Astrocyte (in vitro differentiated cells and primary cell): ENCODE data around the gene TSC22D1. TPM values are rescaled to one million over a fixed set of nuclear protein-coding genes. Genes with fewer than 3 reads are reported as not detected.
A peak's percentile ranks its signal among the peaks of the same experiment; 100 is the strongest.

ENCODE experiments used
- DNase-seq: peaks from one replicate; pipeline ENCODE4 v3.0.0-alpha.2; 2010; ENCODE audit warnings: low read depth
- FAIRE-seq: peaks from 2 replicates; lab custom pipeline; 2011; peaks lifted over from hg19 to GRCh38; lab: Jason Lieb, UNC
- H2AFZ ChIP-seq: 2 replicates; pipeline ENCODE4 v1.6.0; 2012; ENCODE audit warnings: low read depth, low read length, inconsistent platforms
- H3K27ac ChIP-seq: 2 replicates; pipeline ENCODE4 v1.5.1; 2011; ENCODE audit warnings: low read depth, low read length, inconsistent platforms
- H3K27me3 ChIP-seq: 2 replicates; pipeline ENCODE4 v1.6.0; 2011; ENCODE audit warnings: low read length, inconsistent platforms; ENCODE audit not compliant: insufficient read depth
- H3K36me3 ChIP-seq: 2 replicates; pipeline ENCODE4 v1.5.1; 2011; ENCODE audit warnings: low read length, inconsistent platforms; ENCODE audit not compliant: insufficient read depth
- H3K4me1 ChIP-seq: 2 replicates; pipeline ENCODE4 v1.5.1; 2011; ENCODE audit warnings: low read length, inconsistent platforms; ENCODE audit not compliant: insufficient read depth
- H3K4me2 ChIP-seq: 2 replicates; pipeline ENCODE4 v1.6.0; 2012; ENCODE audit warnings: low read length, inconsistent platforms
- H3K4me3 ChIP-seq: 2 replicates; pipeline ENCODE4 v1.5.1; 2011; ENCODE audit warnings: low read depth, mild to moderate bottlenecking, low read length, inconsistent platforms; ENCODE audit not compliant: insufficient read depth
- H3K79me2 ChIP-seq: 2 replicates; pipeline ENCODE4 v1.6.0; 2012; ENCODE audit warnings: mild to moderate bottlenecking, low read length, inconsistent platforms; ENCODE audit not compliant: insufficient read depth
- H3K9ac ChIP-seq: 2 replicates; pipeline ENCODE4 v1.6.0; 2012; ENCODE audit warnings: mild to moderate bottlenecking, low read length, inconsistent platforms
- H3K9me3 ChIP-seq: 2 replicates; pipeline ENCODE4 v1.5.1; 2012; ENCODE audit warnings: low read depth, mild to moderate bottlenecking, low read length, inconsistent platforms; ENCODE audit not compliant: insufficient read depth
- H4K20me1 ChIP-seq: 2 replicates; pipeline ENCODE4 v1.6.0; 2012; ENCODE audit warnings: low read length, inconsistent platforms; ENCODE audit not compliant: insufficient read depth
- H3K27ac Mint-ChIP-seq: one replicate; pipeline ENCODE4 v1.8.0; 2021; ENCODE audit warnings: mild to moderate bottlenecking, mixed read lengths; ENCODE audit not compliant: unreplicated experiment
- H3K27me3 Mint-ChIP-seq: one replicate; pipeline ENCODE4 v1.8.0; 2021; ENCODE audit warnings: low read depth, mixed read lengths; ENCODE audit not compliant: unreplicated experiment
- H3K36me3 Mint-ChIP-seq: one replicate; pipeline ENCODE4 v1.8.0; 2021; ENCODE audit warnings: low read depth, mixed read lengths; ENCODE audit not compliant: unreplicated experiment
- H3K4me1 Mint-ChIP-seq: one replicate; pipeline ENCODE4 v1.8.0; 2021; ENCODE audit warnings: low read depth, mixed read lengths; ENCODE audit not compliant: unreplicated experiment
- H3K4me3 Mint-ChIP-seq: one replicate; pipeline ENCODE4 v1.8.0; 2021; ENCODE audit warnings: mild to moderate bottlenecking, moderate library complexity, mixed read lengths; ENCODE audit not compliant: unreplicated experiment
- H3K9me3 Mint-ChIP-seq: one replicate; pipeline ENCODE4 v1.8.0; 2021; ENCODE audit warnings: mild to moderate bottlenecking, mixed read lengths; ENCODE audit not compliant: unreplicated experiment
- EZH2 ChIP-seq: IDR thresholded peaks from 2 replicates; pipeline ENCODE4 v1.6.1; 2012; ENCODE audit warnings: mild to moderate bottlenecking, low read length, inconsistent platforms; ENCODE audit not compliant: insufficient read depth
- total RNA-seq: library from RNA; stranded (reverse); gene quantifications from 2 replicates; pipeline ENCODE4 v1.2.1, GENCODE V29; 2021
- TF ChIP-seq, protein P1 (sequence below): IDR thresholded peaks from 2 replicates; pipeline ENCODE4 v1.5.1; 2011; ENCODE audit warnings: low read depth, mild to moderate bottlenecking, inconsistent platforms, low read length, moderate library complexity; ENCODE audit not compliant: insufficient read depth

Gene TSC22D1
- total RNA-seq, 1 donor from 2014 or later = 96.2 TPM

DNA sequence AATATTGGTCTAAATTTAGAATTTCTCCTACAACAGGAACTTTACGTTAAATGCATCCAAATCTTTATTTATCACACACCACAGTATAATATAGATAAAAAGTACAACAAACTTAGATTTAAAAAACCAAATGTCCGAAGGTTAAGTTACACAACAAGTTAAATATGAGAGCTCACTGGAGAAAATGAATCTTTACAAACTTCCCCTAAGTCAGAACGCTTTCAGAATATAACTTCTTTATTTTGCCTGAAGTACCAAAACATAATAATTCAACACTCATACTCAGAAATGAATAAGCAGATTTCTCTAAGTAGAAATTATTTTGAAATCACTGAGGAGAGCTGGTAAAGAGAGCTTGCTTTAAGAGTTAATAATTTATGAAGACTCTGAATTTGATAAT lies 33.8 kb downstream of the TSC22D1 start:
- Histone ChIP-seq H4K20me1 (peaks cover 16% of the 10 kb centered on the region), H3K4me3 (no peak overlapping the region), H3K36me3 (peaks cover 7% of the 10 kb centered on the region), H3K9me3 (no peaks in the 10 kb centered on the region), H3K9ac (no peak overlapping the region), H3K4me2 (no peak overlapping the region), H3K27ac (no peak overlapping the region), H2AFZ (no peak overlapping the region), H3K79me2 (peaks cover 49% of the 10 kb centered on the region), H3K27me3 (no peaks in the 10 kb centered on the region), H3K4me1 (no peaks in the 10 kb centered on the region)
- Mint-ChIP-seq H3K27me3 (no peaks in the 10 kb centered on the region), H3K36me3 (peaks cover 9% of the 10 kb centered on the region), H3K27ac (no peak overlapping the region), H3K4me3 (no peak overlapping the region), H3K4me1 (peaks cover 8% of the 10 kb centered on the region), H3K9me3 (no peaks in the 10 kb centered on the region)
- TF ChIP-seq, protein P1, sequence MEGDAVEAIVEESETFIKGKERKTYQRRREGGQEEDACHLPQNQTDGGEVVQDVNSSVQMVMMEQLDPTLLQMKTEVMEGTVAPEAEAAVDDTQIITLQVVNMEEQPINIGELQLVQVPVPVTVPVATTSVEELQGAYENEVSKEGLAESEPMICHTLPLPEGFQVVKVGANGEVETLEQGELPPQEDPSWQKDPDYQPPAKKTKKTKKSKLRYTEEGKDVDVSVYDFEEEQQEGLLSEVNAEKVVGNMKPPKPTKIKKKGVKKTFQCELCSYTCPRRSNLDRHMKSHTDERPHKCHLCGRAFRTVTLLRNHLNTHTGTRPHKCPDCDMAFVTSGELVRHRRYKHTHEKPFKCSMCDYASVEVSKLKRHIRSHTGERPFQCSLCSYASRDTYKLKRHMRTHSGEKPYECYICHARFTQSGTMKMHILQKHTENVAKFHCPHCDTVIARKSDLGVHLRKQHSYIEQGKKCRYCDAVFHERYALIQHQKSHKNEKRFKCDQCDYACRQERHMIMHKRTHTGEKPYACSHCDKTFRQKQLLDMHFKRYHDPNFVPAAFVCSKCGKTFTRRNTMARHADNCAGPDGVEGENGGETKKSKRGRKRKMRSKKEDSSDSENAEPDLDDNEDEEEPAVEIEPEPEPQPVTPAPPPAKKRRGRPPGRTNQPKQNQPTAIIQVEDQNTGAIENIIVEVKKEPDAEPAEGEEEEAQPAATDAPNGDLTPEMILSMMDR = no peak
- TF ChIP-seq EZH2 = no peak
- FAIRE-seq (no peak), DNase-seq (no peak)

DNA sequence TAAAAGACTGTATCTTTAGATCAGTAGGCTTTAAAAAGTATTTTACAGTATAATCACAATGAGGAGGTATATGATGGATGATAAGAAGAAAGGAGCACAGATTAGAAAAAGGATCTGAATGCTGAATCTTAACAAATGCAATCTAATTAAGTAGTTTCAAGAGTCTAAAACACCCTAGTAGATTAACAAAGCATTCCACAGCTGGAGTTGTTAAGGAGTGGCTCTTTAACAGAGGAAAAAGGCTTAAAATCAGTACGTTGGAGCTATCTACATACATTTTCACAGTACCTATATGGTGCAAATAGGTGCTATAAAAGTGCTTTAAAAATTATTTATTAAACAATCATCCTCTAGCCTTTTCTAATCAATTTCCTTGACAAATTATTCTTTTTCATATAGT lies 34.5 kb downstream of the TSC22D1 start:
- Histone ChIP-seq H3K27me3 (no peaks in the 10 kb centered on the region), H3K9ac (no peak overlapping the region), H3K4me3 (no peak overlapping the region), H2AFZ (no peak overlapping the region), H4K20me1 (peaks cover 11% of the 10 kb centered on the region), H3K36me3 (peaks cover 7% of the 10 kb centered on the region), H3K27ac (no peak overlapping the region), H3K4me1 (no peaks in the 10 kb centered on the region), H3K9me3 (no peaks in the 10 kb centered on the region), H3K79me2 (peaks cover 42% of the 10 kb centered on the region), H3K4me2 (no peak overlapping the region)
- Mint-ChIP-seq H3K4me3 (no peak overlapping the region), H3K9me3 (no peaks in the 10 kb centered on the region), H3K27me3 (no peaks in the 10 kb centered on the region), H3K36me3 (peaks cover 9% of the 10 kb centered on the region), H3K27ac (no peak overlapping the region), H3K4me1 (peaks cover 8% of the 10 kb centered on the region)
- FAIRE-seq (peak; percentile 80), DNase-seq (no peak)
- TF ChIP-seq EZH2 = no peak
- TF ChIP-seq, protein P1 = no peak

DNA sequence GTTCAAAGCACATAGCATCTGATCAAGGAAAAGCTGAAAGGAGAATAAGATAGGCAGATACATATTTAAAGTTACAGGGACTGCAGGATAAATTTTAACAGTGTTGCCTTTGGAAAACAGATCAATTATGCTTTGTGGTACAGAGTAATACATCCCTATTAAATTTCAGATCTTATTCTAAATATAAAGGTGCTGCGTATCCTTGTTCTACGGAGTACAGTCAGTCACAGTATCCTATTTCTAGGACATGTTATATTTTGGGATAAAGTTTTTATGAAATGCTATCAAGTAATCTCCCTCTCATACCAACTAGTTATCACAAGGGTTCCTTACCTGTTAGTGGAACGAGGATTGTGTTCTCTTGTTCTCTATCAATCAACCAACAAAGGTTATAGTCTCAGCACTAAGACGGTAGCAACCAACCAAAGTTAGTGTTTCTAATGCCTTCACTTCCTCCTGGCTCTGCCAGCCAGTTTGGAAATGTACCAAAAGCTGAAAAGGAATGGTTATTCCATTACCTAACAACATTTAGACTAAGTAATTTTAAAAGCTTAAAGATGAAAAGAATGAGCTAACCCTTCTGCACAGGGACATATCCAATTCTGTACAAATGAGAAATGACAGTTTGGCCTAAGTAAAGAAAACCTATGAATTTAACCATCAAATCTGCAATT lies 35.2 kb downstream of the TSC22D1 start:
- DNase-seq = no peak
- Mint-ChIP-seq H3K27me3 (no peaks in the 10 kb centered on the region), H3K4me3 (no peak overlapping the region), H3K27ac (no peak overlapping the region), H3K36me3 (peaks cover 9% of the 10 kb centered on the region), H3K9me3 (no peaks in the 10 kb centered on the region), H3K4me1 (peaks cover 8% of the 10 kb centered on the region)
- no peaks in the 10 kb centered on the region for H3K27me3 ChIP-seq
- FAIRE-seq = no peak
- H3K79me2 ChIP-seq = peaks cover 36% of the 10 kb centered on the region
- H3K4me1 ChIP-seq = no peaks in the 10 kb centered on the region
- no peak overlapping the region for H2AFZ ChIP-seq
- TF ChIP-seq EZH2 = no peak
- TF ChIP-seq, protein P1 = no peak
- no peaks in the 10 kb centered on the region for H3K9me3 ChIP-seq
- peaks cover 6% of the 10 kb centered on the region for H4K20me1 ChIP-seq
- H3K36me3 ChIP-seq = peaks cover 7% of the 10 kb centered on the region
- no peak overlapping the region for H3K27ac ChIP-seq
- no peak overlapping the region for H3K4me2 ChIP-seq
- H3K4me3 ChIP-seq = no peak overlapping the region
- no peak overlapping the region for H3K9ac ChIP-seq
